ENCODE measurements around the gene CCDC141.

DNA sequence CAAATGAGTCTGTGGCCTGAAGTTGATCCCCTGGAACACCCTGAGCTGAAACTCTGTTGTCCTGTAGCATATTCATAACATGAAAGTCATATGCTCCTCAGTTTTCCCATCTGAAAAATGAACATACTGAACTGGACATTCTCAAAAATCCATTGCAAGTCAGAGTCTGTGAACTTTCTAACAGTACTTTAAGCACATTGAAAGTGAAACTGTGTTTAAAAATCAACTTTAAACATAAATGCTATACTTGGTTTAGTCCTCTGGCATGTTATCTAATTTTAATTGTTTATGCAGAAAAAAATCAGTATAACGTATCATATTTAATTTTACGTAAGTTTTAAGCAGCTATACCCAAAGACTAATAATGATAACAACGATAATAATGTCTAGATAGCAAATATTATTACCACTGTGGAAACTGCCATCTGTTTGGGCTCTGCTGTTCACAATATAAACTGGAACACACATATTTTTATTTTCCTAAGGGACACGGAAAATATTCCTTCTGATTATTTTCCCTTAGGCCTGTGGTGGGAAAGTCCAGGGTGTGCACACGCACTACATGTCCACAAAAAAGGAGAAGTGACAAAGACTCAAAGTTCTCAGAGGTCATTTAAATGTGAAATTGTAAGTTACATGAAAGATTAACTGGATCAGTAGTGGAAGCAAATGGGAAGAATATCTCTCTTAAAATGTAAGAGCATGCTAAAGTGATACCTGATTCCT, 186.6 kb downstream of the CCDC141 start:
- TF ChIP-seq CTCF (IDR thresholded peaks at IDR 0.05; ENCODE audit: borderline replicate concordance, extremely low read depth, low read length, poor library complexity, severe bottlenecking) (no peak), EZH2 (IDR thresholded peaks at IDR 0.05; ENCODE audit: borderline replicate concordance, low read depth, low read length, severe bottlenecking) (no peak)
